NCI-H526 treated with DMSO at 0.1 percent for 48 hours (cell line): ENCODE data around the gene SLC15A3.
A peak's percentile ranks its signal among the peaks of the same experiment; 100 is the strongest.
"Not testable (repeated sequence)": the region's sequence is repeated elsewhere in the genome, so short reads cannot be mapped to it uniquely, and the experiment has no call there.

Source experiments
- DNase-seq: peaks from one replicate; lab custom pipeline; 2025; lab: John Stamatoyannopoulos, UW

Gene SLC15A3

DNA sequence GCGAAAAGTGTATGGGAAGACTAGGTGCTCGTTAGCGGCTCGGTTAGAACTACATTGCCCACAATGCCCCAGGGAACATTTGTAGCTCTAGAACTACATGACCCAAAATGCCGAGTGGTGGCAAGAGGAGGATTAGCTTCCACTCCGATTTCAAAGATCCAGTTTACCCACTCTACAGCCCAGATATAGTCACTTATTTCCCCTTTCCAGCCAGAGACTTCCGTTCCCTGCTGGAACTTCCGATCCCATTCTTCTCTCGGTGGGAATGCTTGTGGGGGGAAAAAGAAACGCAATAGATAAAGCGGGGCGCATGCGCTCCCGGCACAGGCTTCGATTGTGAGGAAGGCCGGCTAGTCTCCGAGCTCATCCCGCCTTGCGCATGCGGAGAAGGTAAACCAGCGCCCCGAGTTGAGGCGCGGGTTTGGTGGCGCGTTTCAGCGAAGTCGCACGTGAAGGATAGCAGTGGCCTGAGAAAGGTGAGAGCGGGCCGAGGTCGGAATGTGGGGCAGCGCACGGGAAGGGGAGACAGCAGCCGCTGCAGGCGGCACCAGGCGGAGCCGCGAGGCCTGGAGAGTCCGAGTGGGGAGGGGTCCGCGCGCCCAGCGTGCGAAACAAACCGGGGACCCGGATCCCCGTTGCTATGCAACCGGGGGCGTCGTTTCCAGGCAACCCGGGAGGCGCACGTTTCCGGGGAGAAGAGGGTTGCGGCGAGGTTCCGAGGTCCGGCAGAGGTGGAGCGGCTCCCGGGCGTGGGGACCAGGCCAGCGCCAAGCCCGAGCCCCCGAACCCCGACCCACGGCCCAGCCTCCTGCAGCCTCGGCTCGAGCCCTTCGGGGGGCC is 38.0 kb downstream of the SLC15A3 start, which contains the start of gene TMEM109:
TSS of gene TMEM109 (plus strand) at position 366 of the 840 bp plus-strand sequence. CDS start 5,536 bp downstream, outside the sequence.
- peak; percentile 97 for DNase-seq

- no peak for DNase-seq
Observed at GRCh38 chr11:60912851-60913528, 39.0 kb downstream of the SLC15A3 start.

DNA sequence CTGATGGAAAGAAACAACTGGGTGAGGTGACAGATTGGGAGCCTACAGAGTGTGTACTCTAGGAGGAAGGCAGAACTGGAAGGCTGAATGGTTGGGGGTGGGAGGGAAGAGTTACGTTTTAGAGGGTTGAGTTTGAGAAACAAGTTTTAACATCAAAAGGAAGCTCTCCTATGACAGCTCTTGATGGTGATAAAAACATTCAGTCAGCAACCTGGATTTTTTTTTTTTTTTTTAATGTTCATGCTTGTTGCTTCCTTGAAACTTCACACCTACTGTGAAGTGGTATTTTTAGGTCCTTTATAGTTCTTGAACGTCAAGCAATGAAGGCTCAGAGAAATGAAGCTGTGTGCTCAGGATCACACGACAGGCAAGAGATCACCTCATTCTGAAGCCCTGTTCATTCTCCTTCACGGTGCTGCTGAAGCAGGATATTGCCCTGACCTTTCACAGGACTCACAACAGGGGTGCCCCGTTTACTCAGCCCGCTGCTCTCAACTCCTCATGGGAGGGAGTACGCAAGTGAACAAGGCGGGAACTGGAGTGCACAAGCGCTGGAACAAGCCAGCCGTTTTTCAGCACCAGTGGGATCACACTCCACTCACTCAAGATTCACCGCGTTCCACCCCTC is 39.6 kb downstream of the SLC15A3 start:
- DNase-seq: no peak

DNA sequence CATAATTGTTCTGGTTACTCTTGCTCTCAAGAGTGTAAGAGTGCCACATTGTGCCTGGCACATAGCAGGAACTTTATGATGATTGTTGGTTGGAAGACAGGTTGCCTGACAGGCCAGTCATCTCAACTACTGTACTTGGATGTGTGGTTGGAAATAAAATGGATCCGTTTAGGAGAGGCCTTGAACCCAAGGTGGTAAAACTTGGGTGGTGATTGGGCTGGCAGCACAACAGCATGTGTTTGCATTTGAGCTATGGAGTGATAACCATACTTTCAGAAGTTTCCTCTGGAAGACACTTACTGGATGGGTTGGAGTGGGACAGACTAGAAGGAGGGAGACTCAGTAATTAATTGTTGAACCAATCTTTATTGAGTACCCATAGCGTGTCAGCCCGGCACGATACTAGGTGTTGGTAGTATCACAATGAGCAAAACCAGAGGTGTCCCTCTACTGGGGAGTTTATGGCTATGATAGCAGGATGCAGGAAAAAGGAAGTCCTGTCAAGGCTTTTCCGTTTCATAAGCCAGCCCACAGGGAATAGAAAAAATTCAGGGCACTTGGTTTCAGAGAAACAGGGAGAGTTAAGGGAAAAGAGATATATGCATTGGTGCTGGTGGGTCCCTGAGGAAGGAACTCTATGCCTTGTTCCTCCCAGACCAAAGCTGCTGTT is 41.1 kb downstream of the SLC15A3 start:
- DNase-seq: no peak

DNA sequence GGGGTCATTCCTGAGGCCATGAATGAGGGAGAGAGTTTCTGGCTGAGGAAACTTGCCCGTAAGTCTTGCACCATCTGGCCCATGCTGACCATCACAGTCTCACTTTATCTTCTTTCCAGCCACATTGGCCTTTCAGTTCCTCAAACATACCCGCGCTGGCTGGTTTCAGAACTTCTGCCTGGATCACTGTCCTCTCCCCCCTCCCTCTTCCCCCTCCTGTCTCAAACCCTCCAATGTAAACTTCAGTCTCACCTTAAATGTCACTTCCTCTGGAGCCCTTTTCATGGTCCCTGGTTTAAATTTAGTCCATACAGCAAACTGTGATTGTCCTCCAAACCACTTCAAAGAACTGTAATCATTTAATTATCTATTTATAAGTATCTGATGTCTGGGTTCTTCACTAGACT is 41.7 kb downstream of the SLC15A3 start:
- no peak for DNase-seq

- DNase-seq: not testable (repeated sequence)
Observed at GRCh38 chr11:60909680-60910280, 42.2 kb downstream of the SLC15A3 start.

GRCh38 chr11:60908803-60909202 is 43.2 kb downstream of the SLC15A3 start:
- no peak for DNase-seq

DNA sequence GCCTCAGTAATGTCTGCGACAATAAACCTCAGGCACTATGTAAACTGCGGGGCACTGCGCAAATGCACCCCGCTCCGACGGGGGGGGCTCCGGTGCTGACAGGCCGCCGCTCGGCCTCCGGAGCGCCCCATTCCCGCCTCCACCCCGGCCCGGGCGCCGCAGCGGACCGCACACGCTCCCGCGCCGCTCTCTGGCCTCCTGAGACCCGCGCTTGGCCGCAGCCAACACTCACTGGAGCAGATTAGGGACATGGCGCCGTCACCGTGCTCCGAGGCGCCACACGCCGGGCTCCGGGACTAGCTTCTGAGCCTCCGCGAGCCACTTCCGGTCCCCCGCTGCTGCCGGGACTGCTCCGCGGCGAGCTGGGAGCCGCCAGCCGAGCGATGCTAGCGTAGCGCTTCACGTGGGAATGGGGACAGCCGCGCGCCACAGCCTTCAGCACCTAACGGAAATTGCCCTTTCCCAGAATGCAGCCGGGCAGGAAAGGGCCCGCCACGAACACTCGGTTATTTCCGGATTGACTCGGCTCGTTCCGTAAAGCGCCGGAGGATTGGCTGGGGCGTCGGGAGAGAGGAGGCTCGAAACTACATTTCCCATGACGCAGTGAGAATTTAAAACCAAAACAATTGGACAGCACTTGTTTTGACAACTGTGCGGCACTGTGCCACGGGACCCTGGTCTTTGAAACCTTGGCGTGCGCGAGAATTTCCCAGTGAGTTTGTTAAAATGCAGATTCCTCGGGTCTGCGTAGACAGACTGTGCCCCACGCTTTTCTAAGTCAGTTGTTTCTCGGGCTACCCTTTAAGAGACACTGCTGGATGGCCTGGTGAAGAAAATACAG is 45.6 kb downstream of the SLC15A3 start, which contains the start of gene PRPF19:
TSS of gene PRPF19 (minus strand) at position 454 of the 841 bp plus-strand sequence. CDS start at position 251, 203 bp downstream.
- peak; percentile 93 for DNase-seq

GRCh38 chr11:60905551-60906113 is 46.3 kb downstream of the SLC15A3 start:
- DNase-seq: no peak

- peak; percentile 10 for DNase-seq
Observed at GRCh38 chr11:60905047-60905446, 46.9 kb downstream of the SLC15A3 start.

GRCh38 chr11:60902625-60903024 is 49.4 kb downstream of the SLC15A3 start:
- no peak for DNase-seq

DNA sequence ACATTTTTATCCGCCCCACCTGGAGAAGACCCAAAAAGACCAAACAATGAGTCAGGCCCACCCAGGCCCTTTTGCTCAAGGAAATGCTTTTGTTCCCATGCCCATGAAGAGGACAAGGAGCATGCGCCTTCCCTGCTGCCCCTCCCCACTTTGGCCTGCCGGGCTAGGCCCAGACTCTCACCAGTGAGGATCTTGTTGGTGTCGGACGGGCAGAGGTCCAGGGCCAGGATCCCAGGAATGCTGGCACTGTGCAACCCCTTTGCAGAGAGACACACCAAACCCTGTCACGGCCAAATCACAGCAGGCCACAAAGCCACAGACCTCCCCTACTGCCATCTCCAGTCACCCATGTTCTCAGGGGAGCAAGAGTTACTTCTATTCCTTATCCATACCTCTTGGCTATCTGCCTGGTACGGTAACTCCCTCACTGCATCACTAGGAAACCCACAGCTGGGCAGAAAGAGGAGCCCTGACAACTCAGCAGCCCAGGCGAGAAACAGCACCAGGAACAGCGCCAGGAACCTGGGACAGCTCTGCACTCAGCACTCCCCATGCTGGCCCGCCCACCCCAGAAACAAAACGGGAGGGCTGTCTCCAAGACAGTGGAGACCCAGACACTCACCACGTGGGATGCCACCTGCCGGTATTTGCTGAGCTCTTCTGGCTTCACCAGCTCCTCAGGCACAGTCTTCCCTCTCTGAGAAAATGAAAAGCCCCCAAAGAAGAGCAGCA is 51.1 kb downstream of the SLC15A3 start:
- no peak for DNase-seq

- DNase-seq: no peak
Observed at GRCh38 chr11:60899977-60900376, 52.0 kb downstream of the SLC15A3 start.

- DNase-seq: no peak
Observed at GRCh38 chr11:60899046-60899936, 52.7 kb downstream of the SLC15A3 start.

- no peak for DNase-seq
Observed at GRCh38 chr11:60897496-60897895, 54.5 kb downstream of the SLC15A3 start.

DNA sequence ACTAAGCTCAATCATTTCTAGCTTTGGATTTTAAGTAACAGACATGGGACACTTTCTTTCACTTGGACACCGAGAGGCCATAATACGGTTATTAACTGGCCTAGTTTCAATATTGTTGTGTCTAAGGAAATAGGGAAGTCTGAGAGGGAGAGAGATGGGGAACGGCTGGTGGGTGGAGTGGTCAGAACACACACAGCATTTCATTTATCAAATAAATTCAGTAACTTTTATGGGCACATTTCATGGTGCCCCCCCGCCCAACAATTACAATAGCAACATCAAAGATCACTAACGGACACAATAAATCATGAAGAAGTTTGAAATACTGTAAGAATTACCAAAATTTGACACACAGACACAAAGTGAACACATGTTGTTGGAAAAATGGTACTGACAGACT is 56.3 kb downstream of the SLC15A3 start:
- DNase-seq: no peak

DNA sequence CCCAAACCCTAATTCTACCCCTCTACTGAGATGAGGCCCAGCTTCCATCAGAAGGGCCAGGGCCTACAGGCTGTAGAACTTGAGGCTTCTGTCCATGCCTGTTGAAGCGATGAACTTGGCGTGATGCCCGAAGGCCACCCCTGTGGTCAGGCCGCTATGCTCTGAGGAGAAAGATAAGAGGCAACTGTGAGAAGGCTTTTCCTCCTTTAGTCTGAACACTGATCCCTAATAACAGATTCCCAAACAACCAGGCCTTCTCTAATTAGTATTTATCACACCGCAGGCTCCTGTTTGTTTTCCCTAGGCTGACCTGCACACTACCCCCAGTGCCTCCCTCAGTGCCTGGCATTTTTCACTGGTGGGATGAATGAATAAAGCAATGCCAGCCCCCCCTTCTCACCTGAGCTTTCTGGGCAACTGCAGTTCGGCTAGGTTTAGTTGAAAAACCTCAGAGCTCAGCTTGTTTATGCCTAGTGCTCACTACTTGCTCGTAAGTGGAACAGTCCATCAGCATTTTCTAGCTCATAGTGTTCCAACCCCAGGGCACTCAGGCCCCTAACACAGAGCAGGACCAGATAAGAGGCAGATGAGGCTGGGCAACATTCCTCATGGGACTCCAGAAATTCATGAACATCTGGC is 60.8 kb downstream of the SLC15A3 start:
- no peak for DNase-seq

DNA sequence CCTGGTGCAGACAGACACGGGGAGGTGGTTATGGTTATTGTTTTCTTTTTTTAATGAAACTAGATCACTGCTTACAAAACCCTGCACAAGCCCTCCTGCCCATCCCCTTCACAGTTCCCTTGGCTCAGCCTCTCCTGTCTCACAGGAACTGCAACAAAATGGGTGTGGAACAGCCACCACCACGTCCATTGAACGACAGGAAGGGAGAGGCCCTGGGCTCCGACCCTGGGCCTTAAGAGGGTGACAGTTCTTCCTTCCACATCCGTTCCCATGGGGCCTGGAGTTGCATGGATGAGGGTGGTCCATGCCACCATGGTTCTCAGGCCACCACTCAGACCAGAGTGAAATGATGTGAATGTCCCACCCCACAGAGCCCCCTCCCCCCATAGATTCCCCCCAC is 61.3 kb downstream of the SLC15A3 start:
- no peak for DNase-seq
